Smooth muscle cell (in vitro differentiated cells): ENCODE measurements around the gene SRD5A2. TPM values are rescaled to one million over a fixed set of nuclear protein-coding genes. Genes with fewer than 3 reads are reported as not detected.

Source experiments
- DNase-seq: peaks from one replicate; lab custom pipeline; 2025; ENCODE audit not compliant: unreplicated experiment; lab: John Stamatoyannopoulos, UW
- H2AFZ ChIP-seq: fragments of 200-600 bp; sonication (generic); 2 replicates; pipeline ENCODE4 v1.6.0; 2016; ENCODE audit warnings: antibody characterized with exemption, low read depth, mild to moderate bottlenecking
- H3F3A ChIP-seq: fragments of 200-600 bp; sonication (generic); 2 replicates; pipeline ENCODE4 v1.6.0; 2017; ENCODE audit warnings: antibody characterized with exemption, low read depth
- H3K27ac ChIP-seq: fragments of 200-600 bp; sonication (generic); 2 replicates; pipeline ENCODE4 v1.5.1; 2016; ENCODE audit warnings: low read depth, mild to moderate bottlenecking
- H3K27me3 ChIP-seq: fragments of 200-600 bp; sonication (generic); 2 replicates; pipeline ENCODE4 v1.6.1; 2016; ENCODE audit warnings: low read depth, mild to moderate bottlenecking
- H3K36me3 ChIP-seq: fragments of 200-600 bp; sonication (generic); 2 replicates; pipeline ENCODE4 v1.5.1; 2016; ENCODE audit warnings: low read depth
- H3K4me1 ChIP-seq: fragments of 200-600 bp; sonication (generic); 2 replicates; pipeline ENCODE4 v1.5.1; 2016; ENCODE audit warnings: low read depth
- H3K4me2 ChIP-seq: fragments of 200-600 bp; sonication (generic); 2 replicates; pipeline ENCODE4 v1.6.0; 2016; ENCODE audit warnings: mild to moderate bottlenecking
- H3K4me3 ChIP-seq: fragments of 200-600 bp; sonication (generic); 2 replicates; pipeline ENCODE4 v1.5.1; 2016; ENCODE audit warnings: mild to moderate bottlenecking
- H3K79me2 ChIP-seq: fragments of 200-600 bp; sonication (generic); 2 replicates; pipeline ENCODE4 v1.6.0; 2016; ENCODE audit warnings: low read depth, mild to moderate bottlenecking
- H3K9ac ChIP-seq: fragments of 200-600 bp; sonication (generic); 2 replicates; pipeline ENCODE4 v1.6.0; 2016; ENCODE audit warnings: low read depth
- H3K9me3 ChIP-seq: fragments of 200-600 bp; sonication (generic); replicated peaks from 2 replicates; pipeline ENCODE4 v1.5.1; 2016; ENCODE audit warnings: low read depth
- H4K20me1 ChIP-seq: fragments of 200-600 bp; sonication (generic); 2 replicates; pipeline ENCODE4 v1.6.0; 2016; ENCODE audit warnings: low read depth
- CTCF ChIP-seq: fragments of 200-600 bp; sonication (generic); IDR thresholded peaks from 2 replicates; pipeline ENCODE4 v1.5.1; 2017; ENCODE audit warnings: borderline replicate concordance, mild to moderate bottlenecking, antibody characterized with exemption; ENCODE audit not compliant: insufficient read depth, poor library complexity, severe bottlenecking
- WGBS: methylation state at CpG from one replicate; pipeline ENCODE4 v1.1.7; 2016; ENCODE audit warnings: low lambda C conversion rate; 5-methylcytosine and 5-hydroxymethylcytosine counted together
- polyA plus RNA-seq: library from polyadenylated mRNA; unstranded; fragments of >200 nt; fragmentation: Nextera tagmentation; extraction: Ambion mirVana; gene quantifications from 2 replicates; pipeline ENCODE4 v1.2.1, GENCODE V29; 2016
- total RNA-seq: library from RNA; depleted of rRNA; stranded (reverse); fragments of >200 nt; gene quantifications from 2 replicates; pipeline ENCODE4 v1.2.3, GENCODE V29; 2014

The SRD5A2 gene
- total and polyA plus RNA-seq, 2 experiments from 2014 or later: 0.04 TPM; not detected in 1

DNA sequence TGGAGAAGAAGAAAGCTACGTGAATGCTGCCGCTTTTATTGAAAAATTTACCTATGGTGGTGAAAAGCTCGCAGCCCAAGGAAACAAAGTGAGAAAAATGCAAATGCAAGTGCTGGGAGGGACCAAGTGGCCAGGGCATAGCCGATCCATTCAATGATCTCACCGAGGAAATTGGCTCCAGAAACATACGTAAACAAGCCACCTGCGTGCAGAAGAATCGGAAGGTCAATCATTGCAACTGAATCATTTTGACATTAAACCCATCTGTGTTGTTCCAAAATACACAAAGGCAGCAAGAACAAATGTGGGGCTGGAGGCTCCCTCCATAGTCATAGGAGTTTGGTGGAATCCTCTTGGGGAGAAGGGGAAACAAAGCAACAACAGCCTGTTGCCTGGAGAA, 51.5 kb downstream of the SRD5A2 start:
- WGBS: 95% methylated on average over 8 of the region's 8 CpGs
- H3F3A ChIP-seq: peaks cover 6% of the 10 kb centered on the region
- no peaks in the 10 kb centered on the region for H3K79me2 ChIP-seq
- H3K27me3 ChIP-seq: no peaks in the 10 kb centered on the region
- H3K9ac ChIP-seq: no peak overlapping the region
- H3K9me3 ChIP-seq: no peaks in the 10 kb centered on the region
- no peak overlapping the region for H3K4me3 ChIP-seq
- no peak for TF ChIP-seq CTCF
- H3K36me3 ChIP-seq: no peaks in the 10 kb centered on the region
- no peak overlapping the region for H3K27ac ChIP-seq
- H3K4me1 ChIP-seq: peaks cover 8% of the 10 kb centered on the region
- no peak for DNase-seq
- H2AFZ ChIP-seq: no peak overlapping the region
- no peak overlapping the region for H3K4me2 ChIP-seq
- H4K20me1 ChIP-seq: no peaks in the 10 kb centered on the region

DNA sequence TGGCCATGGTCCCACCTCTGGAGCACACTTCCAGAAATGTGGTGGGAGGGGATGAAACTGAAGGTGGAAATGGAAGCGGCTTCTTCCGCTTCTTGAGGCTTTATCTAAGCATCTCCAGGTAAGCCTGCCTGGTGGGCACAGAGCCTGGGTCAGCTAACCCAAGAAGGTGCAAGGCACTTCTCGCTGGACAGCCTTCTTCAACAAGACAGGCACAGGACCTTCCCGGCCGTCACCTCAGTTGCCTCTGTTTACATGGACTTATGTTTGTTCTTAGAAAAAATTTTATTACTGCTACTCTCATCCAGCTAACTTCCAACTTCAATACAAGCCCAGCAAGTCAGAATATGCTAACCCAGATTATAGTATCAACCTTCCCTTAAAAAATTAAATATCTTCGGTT, 51.9 kb downstream of the SRD5A2 start:
- Histone ChIP-seq H2AFZ (no peak overlapping the region), H3K27ac (no peak overlapping the region), H3K79me2 (no peaks in the 10 kb centered on the region), H3K27me3 (no peaks in the 10 kb centered on the region), H3K9me3 (no peaks in the 10 kb centered on the region), H3K4me2 (no peak overlapping the region), H3K4me3 (no peak overlapping the region), H3K36me3 (no peaks in the 10 kb centered on the region), H3K9ac (no peak overlapping the region), H3F3A (peaks cover 6% of the 10 kb centered on the region), H3K4me1 (peaks cover 8% of the 10 kb centered on the region), H4K20me1 (no peaks in the 10 kb centered on the region)
- no peak for DNase-seq
- WGBS: 97% methylated on average over 6 of the region's 6 CpGs
- TF ChIP-seq CTCF: no peak

DNA sequence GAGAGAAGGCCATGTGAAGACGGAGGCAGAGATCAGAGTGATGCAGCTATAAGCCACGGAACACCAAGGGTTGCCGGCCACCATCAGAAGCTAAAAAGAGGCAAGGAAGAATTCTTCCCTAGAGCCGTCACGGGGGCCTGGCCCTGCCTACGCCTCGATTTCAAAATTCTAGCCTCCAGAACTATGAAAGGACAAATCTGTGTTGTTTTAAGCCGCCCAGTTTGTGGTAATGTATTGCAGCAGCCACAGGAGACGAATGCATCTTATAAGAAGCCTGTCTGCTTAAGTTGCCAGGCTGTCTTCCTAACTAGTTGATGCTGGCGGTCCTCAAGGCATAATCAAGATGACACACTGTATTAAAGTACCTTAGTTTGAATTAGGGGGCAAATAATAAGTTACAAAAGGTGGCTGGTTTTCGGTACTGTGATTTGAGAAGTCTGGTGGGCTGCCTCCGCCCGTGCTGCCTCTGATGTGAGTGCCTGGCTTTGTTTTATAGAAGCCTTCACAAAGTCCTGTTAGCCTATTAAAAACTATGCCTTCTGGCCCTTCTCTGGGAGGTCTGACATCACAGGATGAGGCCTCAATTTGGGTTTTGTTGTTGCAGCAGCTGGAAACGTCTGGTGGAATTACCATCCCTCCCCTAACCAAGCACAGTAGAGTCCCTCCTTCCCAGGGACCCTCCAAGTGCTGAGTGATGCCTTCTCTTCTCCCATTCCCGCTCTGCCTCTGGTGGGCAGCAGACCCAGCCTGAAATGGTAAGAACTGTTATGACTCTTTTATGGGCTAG, 53.6 kb downstream of the SRD5A2 start:
- Histone ChIP-seq H3K4me3 (no peak overlapping the region), H3K4me1 (peaks cover 8% of the 10 kb centered on the region), H2AFZ (peak overlapping the region; percentile 15), H3K79me2 (no peaks in the 10 kb centered on the region), H3K27ac (peak overlapping the region; percentile 20), H3K9me3 (no peaks in the 10 kb centered on the region), H3K27me3 (no peaks in the 10 kb centered on the region), H3K9ac (no peak overlapping the region), H3K36me3 (no peaks in the 10 kb centered on the region), H3K4me2 (peak overlapping the region; percentile 56), H3F3A (peaks cover 6% of the 10 kb centered on the region), H4K20me1 (no peaks in the 10 kb centered on the region)
- TF ChIP-seq CTCF: no peak
- DNase-seq: no peak
- WGBS: 45% methylated on average over 15 of the region's 15 CpGs

GRCh38 chr2:31525876-31526275, 54.9 kb downstream of the SRD5A2 start:
- no peak overlapping the region for H2AFZ ChIP-seq
- no peaks in the 10 kb centered on the region for H4K20me1 ChIP-seq
- H3K4me3 ChIP-seq: no peak overlapping the region
- peaks cover 8% of the 10 kb centered on the region for H3K4me1 ChIP-seq
- no peak for TF ChIP-seq CTCF
- no peaks in the 10 kb centered on the region for H3K79me2 ChIP-seq
- H3K9me3 ChIP-seq: no peaks in the 10 kb centered on the region
- no peak overlapping the region for H3K4me2 ChIP-seq
- no peaks in the 10 kb centered on the region for H3K27me3 ChIP-seq
- no peaks in the 10 kb centered on the region for H3K36me3 ChIP-seq
- H3K27ac ChIP-seq: no peak overlapping the region
- DNase-seq: no peak
- no peak overlapping the region for H3K9ac ChIP-seq
- 85% methylated on average over 5 of the region's 5 CpGs for WGBS
- peaks cover 6% of the 10 kb centered on the region for H3F3A ChIP-seq
